Measurements from ENCODE around the gene SNCB.

SNCB gene

GRCh38 chr5:176643491-176644219, 13.3 kb upstream of the SNCB start:
- DNase-seq, result no peak

GRCh38 chr5:176642675-176643490, 12.5 kb upstream of the SNCB start:
- no peak for DNase-seq

DNA sequence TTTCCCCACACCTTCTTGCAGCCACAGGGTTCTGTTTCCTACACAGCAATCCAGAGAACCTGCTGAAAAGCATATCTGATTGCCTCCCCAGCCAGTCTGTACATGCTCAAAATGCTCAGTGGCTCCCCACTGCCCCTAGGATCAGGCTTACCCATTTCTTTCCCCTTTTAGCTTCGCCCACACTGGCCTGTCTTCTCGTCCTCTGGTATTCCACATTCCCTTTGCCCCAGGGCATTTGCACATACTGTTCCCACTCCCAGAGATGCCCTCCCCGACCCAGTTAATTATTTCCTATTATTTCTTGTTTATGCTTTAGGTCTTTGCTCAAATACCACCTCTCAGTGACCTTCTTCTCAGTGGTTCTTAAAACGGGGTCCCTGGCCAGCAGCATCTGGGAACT, 10.3 kb upstream of the SNCB start:
- no peak for DNase-seq

- peak; percentile 78 for DNase-seq
Observed at GRCh38 chr5:176639981-176640380, 9.6 kb upstream of the SNCB start.

DNA sequence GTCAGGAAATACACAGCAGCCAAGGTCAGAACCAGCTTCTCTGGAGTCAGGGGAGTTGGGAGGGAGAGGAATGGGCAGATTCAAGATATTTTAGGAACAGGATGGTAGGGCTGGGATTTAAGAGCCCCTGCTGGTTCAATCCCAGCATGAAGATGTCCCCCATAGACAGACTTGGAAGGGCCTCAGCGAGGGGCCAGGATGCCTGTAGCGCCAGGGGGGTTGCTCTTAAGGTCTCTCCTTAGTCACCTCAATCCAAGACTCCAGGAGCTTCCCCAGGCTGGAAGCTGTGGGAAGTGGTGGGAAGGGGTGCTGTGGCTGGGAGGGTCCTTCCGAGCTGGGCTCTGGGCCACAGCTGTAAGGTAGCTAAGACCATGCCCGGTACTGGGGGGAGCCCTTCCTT, 8.9 kb upstream of the SNCB start:
- DNase-seq, result no peak

- no peak for DNase-seq
Observed at GRCh38 chr5:176638437-176638836, 8.1 kb upstream of the SNCB start.

DNA sequence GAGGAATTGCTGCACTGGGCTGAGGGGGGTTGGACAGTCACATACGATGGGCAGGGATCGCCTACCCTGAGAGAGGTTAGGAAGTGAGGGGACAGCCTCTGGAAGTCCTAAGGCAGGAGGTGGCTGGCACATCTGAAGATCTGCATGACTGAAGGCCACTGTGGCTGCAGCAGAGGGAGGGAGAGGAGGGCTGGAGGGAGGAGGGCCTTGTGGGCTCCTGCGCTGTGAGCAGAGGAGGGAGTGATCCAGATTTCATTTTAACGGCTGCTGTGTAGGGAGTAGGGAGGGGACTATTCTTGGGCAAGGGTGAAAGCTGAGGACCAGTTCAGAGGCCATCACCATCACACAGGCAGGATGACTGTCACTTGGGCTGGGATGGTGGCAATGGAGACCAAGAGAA, 7.2 kb upstream of the SNCB start:
- no peak for DNase-seq

- DNase-seq, result no peak
Observed at GRCh38 chr5:176636426-176636825, 6.1 kb upstream of the SNCB start.

- no peak for DNase-seq
Observed at GRCh38 chr5:176633598-176633997, 3.3 kb upstream of the SNCB start.

GRCh38 chr5:176632745-176633144, 2.4 kb upstream of the SNCB start:
- DNase-seq, result no peak

- peak; percentile 85 for DNase-seq
Observed at GRCh38 chr5:176631383-176632200, 1.3 kb upstream of the SNCB start.

DNA sequence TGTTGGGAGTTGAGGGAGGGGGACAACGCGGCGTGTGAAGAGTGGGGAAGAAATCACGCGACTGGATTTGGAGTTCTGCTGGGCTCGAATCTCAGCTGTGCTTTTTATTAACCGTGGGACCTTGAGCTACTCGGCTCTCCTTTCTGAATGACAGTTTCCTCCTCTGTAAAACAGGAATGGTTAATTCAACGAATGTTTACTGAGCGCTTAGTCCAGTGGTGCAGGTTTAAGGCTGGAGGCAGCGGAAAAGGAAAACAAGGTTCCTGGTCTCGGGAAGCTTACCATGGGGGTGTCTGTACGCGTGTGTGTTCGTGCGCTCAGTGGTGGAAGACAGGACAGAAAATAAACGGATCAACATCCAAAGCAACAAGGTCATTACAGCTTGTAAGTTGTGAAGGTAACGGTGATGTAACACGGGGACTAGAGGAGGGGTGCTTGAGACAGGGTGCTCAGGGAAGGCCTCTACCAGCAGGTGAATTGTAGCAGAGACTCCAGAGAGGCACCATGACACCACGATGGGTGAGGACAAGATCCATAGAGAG, 418 bp upstream of the SNCB start:
- DNase-seq, result peak; percentile 30

DNA sequence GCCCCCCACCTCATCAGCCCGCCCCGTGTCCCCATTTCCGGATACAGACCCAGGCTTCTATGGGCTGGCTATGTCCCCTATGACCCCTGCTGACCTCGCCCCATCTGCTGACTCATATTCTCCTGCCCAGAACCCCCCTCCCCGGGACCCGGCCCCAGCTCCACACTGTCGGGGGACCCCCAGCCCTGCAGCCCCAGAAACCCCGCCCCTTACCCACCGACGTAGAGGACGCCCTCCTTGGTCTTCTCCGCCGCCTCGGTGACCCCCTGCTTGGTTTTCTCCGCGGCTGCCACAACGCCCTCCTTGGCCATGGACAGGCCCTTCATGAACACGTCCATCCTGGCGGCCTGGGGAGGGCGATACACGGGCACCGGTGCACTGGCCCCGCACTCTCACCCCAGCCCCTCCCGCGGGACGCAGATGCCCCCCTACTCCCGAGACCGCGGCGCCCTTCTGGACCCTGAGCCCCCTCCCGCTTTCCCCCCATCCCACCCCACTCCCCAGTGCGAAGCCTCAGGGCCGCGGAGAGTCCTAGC, 949 bp downstream of the SNCB start:
- no peak for DNase-seq

GRCh38 chr5:176628406-176629228, 1.7 kb downstream of the SNCB start:
- no peak for DNase-seq

- no peak for DNase-seq
Observed at GRCh38 chr5:176627582-176627981, 2.8 kb downstream of the SNCB start.

- no peak for DNase-seq
Observed at GRCh38 chr5:176626876-176627236, 3.5 kb downstream of the SNCB start.

- no peak for DNase-seq
Observed at GRCh38 chr5:176625966-176626875, 4.1 kb downstream of the SNCB start.

DNA sequence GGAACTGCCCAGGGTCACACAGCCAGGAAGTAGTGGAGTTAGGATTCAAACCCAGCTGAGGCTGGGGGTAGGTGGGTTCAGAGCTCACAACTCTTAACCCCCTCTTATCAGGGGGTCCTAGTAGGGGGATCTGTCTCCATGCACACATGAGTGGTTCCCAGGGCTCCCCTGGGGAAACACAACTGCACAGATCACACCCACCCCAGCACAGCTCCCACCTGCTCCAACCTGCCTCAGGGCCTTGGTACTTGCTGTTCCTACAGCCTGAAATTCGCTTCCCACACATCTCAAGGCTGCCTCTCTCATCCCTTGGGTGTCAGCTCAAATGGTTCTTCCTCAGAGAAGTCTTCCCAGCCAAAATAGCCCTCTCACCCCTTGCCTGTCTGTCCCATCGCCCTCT, 4.8 kb downstream of the SNCB start:
- no peak for DNase-seq

DNA sequence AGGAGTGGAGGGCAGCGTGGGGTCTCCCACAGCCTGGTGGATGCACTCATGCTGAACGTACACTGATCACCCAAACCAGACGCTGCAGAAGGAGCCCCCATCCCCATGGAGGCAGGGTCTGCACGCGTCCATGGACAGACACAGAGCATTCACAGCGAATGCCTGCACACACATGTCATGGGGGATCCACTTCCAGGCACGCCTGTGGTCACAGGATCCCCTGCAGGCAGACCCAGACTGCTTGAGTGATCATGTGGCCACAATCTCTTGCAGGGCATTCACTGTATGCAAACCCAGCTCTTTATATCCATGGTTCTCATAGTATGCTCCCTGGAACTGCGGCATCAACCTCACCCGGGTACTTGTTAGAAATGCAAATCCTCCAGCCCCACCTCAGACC, 5.4 kb downstream of the SNCB start:
- no peak for DNase-seq

- no peak for DNase-seq
Observed at GRCh38 chr5:176624142-176624541, 6.2 kb downstream of the SNCB start.

DNA sequence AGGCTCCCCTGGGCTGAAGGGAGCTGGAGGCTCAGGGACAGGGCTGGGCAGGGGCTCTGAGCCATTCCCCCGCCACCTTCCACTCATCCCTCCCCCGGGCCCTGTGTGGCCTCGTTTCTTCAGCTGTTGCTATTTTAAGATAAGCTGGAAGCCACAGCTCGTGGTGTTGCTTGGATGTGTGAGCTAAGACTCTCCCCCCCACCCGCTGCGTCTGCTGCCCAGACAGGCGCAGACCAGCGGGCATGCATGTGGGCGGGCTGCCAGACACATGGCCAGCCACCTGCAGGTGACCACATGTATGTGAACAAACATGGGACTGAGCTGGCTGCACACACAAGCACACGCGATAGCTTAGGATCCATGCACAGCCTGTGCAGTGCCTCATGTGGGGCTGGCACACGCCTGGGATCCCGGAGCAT, 8.7 kb downstream of the SNCB start:
- no peak for DNase-seq

Measured in NCI-H1694 treated with DMSO at 0.1 percent for 48 hours (cell line).